ENCODE results near the gene PIGN. TPM values are rescaled to one million over a fixed set of nuclear protein-coding genes. Genes with fewer than 3 reads are reported as not detected.

PIGN gene
- total RNA-seq, 1 donor = 17.1 TPM

GRCh38 chr18:61998957-61999356 is 187.9 kb downstream of the PIGN start:
- H3K9me3 ChIP-seq (ENCODE audit: low read depth, low read length) = no peaks in the 10 kb centered on the region
- H3K4me1 ChIP-seq (ENCODE audit: insufficient read depth, low read length) = peaks cover 29% of the 10 kb centered on the region
- no peaks in the 10 kb centered on the region for H3K27me3 ChIP-seq (ENCODE audit: insufficient read depth, low read length)
- H3K4me3 ChIP-seq (ENCODE audit: low read length) = no peak overlapping the region

- H3K4me1 ChIP-seq (ENCODE audit: insufficient read depth, low read length) = peaks cover 35% of the 10 kb centered on the region
- no peaks in the 10 kb centered on the region for H3K9me3 ChIP-seq (ENCODE audit: low read depth, low read length)
- no peak overlapping the region for H3K4me3 ChIP-seq (ENCODE audit: low read length)
- H3K27me3 ChIP-seq (ENCODE audit: insufficient read depth, low read length) = no peaks in the 10 kb centered on the region
These were observed 188.5 kb downstream of the PIGN start for GRCh38 chr18:61998335-61998734.

- no peaks in the 10 kb centered on the region for H3K27me3 ChIP-seq (ENCODE audit: insufficient read depth, low read length)
- H3K9me3 ChIP-seq (ENCODE audit: low read depth, low read length) = no peaks in the 10 kb centered on the region
- peaks cover 50% of the 10 kb centered on the region for H3K4me1 ChIP-seq (ENCODE audit: insufficient read depth, low read length)
- no peak overlapping the region for H3K4me3 ChIP-seq (ENCODE audit: low read length)
These were observed 191.2 kb downstream of the PIGN start for GRCh38 chr18:61995618-61996017.

DNA sequence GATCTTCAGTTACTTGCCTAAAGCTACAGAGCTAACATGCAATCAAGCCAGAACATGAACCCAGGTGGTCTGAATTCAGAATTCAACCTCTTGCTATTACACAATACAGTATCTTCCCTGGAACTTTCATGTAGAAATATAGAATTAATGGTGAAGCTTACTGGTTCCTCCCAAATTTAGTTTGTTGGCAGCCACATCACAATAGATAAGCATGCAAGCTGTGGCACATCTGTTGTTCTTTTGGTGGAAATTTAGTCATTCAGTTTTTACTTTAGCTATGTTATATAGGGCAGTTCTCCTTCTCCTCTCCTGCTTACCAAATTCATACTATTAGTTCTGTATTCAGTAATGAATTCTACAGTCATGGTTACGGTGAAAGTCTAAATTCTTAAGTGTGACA is 193.0 kb downstream of the PIGN start:
- Histone ChIP-seq H3K27me3 (ENCODE audit: insufficient read depth, low read length) (peaks cover 4% of the 10 kb centered on the region), H3K4me1 (ENCODE audit: insufficient read depth, low read length) (peaks cover 51% of the 10 kb centered on the region), H3K9me3 (ENCODE audit: low read depth, low read length) (no peaks in the 10 kb centered on the region), H3K4me3 (ENCODE audit: low read length) (no peak overlapping the region)

GRCh38 chr18:61992923-61993322 is 193.9 kb downstream of the PIGN start:
- Histone ChIP-seq H3K4me3 (ENCODE audit: low read length) (no peak overlapping the region), H3K4me1 (ENCODE audit: insufficient read depth, low read length) (peaks cover 41% of the 10 kb centered on the region), H3K9me3 (ENCODE audit: low read depth, low read length) (no peaks in the 10 kb centered on the region), H3K27me3 (ENCODE audit: insufficient read depth, low read length) (peaks cover 4% of the 10 kb centered on the region)

DNA sequence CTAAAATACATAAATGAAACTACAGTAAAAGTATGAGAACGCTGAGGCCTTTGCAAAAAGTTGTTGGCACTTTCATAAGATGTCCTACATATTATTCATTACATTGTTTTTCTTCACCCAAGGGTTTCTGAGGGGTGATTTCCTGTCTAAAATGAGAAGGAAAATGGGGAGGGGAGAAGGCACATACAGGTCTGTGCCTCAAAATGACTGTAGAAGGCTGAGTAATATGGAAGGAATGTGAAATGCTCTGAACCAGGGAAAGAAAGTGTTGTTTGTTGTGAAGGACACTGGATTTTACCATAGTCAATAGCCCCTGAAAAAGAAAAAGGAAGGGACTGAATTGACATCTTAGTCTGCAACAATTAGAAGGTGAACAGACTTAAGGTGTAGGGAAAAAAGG is 194.6 kb downstream of the PIGN start:
- H3K4me1 ChIP-seq (ENCODE audit: insufficient read depth, low read length) = peaks cover 37% of the 10 kb centered on the region
- no peak overlapping the region for H3K4me3 ChIP-seq (ENCODE audit: low read length)
- H3K27me3 ChIP-seq (ENCODE audit: insufficient read depth, low read length) = peaks cover 4% of the 10 kb centered on the region
- no peaks in the 10 kb centered on the region for H3K9me3 ChIP-seq (ENCODE audit: low read depth, low read length)

- peaks cover 4% of the 10 kb centered on the region for H3K27me3 ChIP-seq (ENCODE audit: insufficient read depth, low read length)
- H3K9me3 ChIP-seq (ENCODE audit: low read depth, low read length) = no peaks in the 10 kb centered on the region
- H3K4me1 ChIP-seq (ENCODE audit: insufficient read depth, low read length) = peaks cover 37% of the 10 kb centered on the region
- no peak overlapping the region for H3K4me3 ChIP-seq (ENCODE audit: low read length)
These were observed 195.0 kb downstream of the PIGN start for GRCh38 chr18:61991836-61992235.

DNA sequence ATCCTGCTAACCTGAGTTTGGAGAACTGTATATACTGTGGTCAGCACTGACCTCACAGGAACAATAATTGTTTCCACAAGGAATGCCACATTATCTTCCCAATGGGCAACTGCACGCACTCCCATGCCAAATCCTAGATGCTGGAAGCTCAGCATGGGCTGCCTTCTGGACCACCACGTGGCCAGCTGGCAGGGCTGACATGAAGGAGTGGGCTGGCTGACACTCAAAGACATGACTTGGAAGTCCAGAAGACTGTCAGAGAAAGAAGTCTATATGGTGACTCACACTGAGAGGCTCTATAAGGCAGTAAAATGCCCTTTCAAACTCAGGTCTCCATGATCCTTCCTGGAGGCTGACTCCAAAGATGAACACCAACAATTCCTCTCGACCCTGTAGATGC is 195.7 kb downstream of the PIGN start:
- Histone ChIP-seq H3K27me3 (ENCODE audit: insufficient read depth, low read length) (peaks cover 4% of the 10 kb centered on the region), H3K9me3 (ENCODE audit: low read depth, low read length) (no peaks in the 10 kb centered on the region), H3K4me1 (ENCODE audit: insufficient read depth, low read length) (peaks cover 37% of the 10 kb centered on the region), H3K4me3 (ENCODE audit: low read length) (no peak overlapping the region)

Other genes with a start within 250 kb of the PIGN start
- 53.3 TPM for gene RELCH, start 199 bp upstream of the PIGN start, total RNA-seq
- gene TNFRSF11A, start 138.3 kb upstream of the PIGN start, total RNA-seq = 1.4 TPM

All from mononuclear cell (primary cell).